DOHH2 (cell line): Measurements from ENCODE around the gene CKS1B.
A peak's percentile ranks its signal among the peaks of the same experiment; 100 is the strongest.
"Not testable (repeated sequence)": the region's sequence is repeated elsewhere in the genome, so short reads cannot be mapped to it uniquely, and the experiment has no call there.

Experiments used
- H3F3A ChIP-seq: fragments of 200-600 bp; sonication (generic), shearing (Covaris generic); 2 replicates; pipeline ENCODE4 v1.6.0; 2016; ENCODE audit warnings: antibody characterized with exemption, mild to moderate bottlenecking; ENCODE audit not compliant: control insufficient read depth, insufficient read depth
- H3K27ac ChIP-seq: fragments of 200-600 bp; sonication (generic); 2 replicates; pipeline ENCODE4 v1.5.1; 2014; ENCODE audit warnings: low read depth, mild to moderate bottlenecking, low read length, moderate library complexity
- H3K27me3 ChIP-seq: fragments of 200-600 bp; sonication (generic); 2 replicates; pipeline ENCODE4 v1.6.1; 2014; ENCODE audit warnings: mild to moderate bottlenecking, low read length, mixed read lengths; ENCODE audit not compliant: control insufficient read depth
- H3K36me3 ChIP-seq: fragments of 200-600 bp; sonication (generic); 2 replicates; pipeline ENCODE4 v1.6.1; 2014; ENCODE audit warnings: mild to moderate bottlenecking, low read length, moderate library complexity, mixed read lengths; ENCODE audit not compliant: control insufficient read depth
- H3K4me1 ChIP-seq: fragments of 200-600 bp; sonication (generic); 2 replicates; pipeline ENCODE4 v1.6.1; 2014; ENCODE audit warnings: mild to moderate bottlenecking, low read length, mixed read lengths; ENCODE audit not compliant: control insufficient read depth
- H3K4me2 ChIP-seq: fragments of 200-600 bp; sonication (generic); 2 replicates; pipeline ENCODE4 v1.6.0; 2014; ENCODE audit warnings: mild to moderate bottlenecking, low read length, moderate library complexity
- H3K4me3 ChIP-seq: fragments of 200-600 bp; sonication (generic); 2 replicates; pipeline ENCODE4 v1.5.1; 2014; ENCODE audit warnings: mild to moderate bottlenecking, low read length, mixed read lengths
- H3K79me2 ChIP-seq: fragments of 200-600 bp; sonication (generic); 2 replicates; pipeline ENCODE4 v1.6.1; 2014; ENCODE audit warnings: mild to moderate bottlenecking, low read length, mixed read lengths; ENCODE audit not compliant: control insufficient read depth
- H3K9me2 ChIP-seq: fragments of 200-600 bp; sonication (generic); replicated peaks from 2 replicates; pipeline ENCODE4 v1.6.1; 2014; ENCODE audit warnings: mild to moderate bottlenecking, low read length, mixed read lengths; ENCODE audit not compliant: control insufficient read depth
- H3K9me3 ChIP-seq: fragments of 200-600 bp; sonication (generic); 2 replicates; pipeline ENCODE4 v1.6.1; 2014; ENCODE audit warnings: antibody characterized with exemption, low read length, mixed read lengths; ENCODE audit not compliant: control insufficient read depth, insufficient read depth
- H4K20me1 ChIP-seq: fragments of 200-600 bp; sonication (generic); 2 replicates; pipeline ENCODE4 v1.6.0; 2014; ENCODE audit warnings: low read depth, mild to moderate bottlenecking, antibody characterized with exemption, low read length, moderate library complexity; ENCODE audit not compliant: control insufficient read depth, insufficient read depth
- CTCF ChIP-seq: fragments of 200-600 bp; sonication (generic); IDR thresholded peaks from one replicate; pipeline ENCODE4 v1.5.1; 2014; ENCODE audit warnings: antibody characterized with exemption, mild to moderate bottlenecking, low read depth, low read length; ENCODE audit not compliant: poor library complexity, severe bottlenecking
- EZH2phosphoT487 ChIP-seq: fragments of 200-600 bp; sonication (generic); IDR thresholded peaks from 2 replicates; pipeline ENCODE4 v1.6.1; 2017; ENCODE audit warnings: borderline replicate concordance, mild to moderate bottlenecking, antibody characterized with exemption, low read length, moderate library complexity, mixed read lengths

The CKS1B gene

GRCh38 chr1:154975409-154976059 is 1.1 kb downstream of the CKS1B start:
- H3K79me2 ChIP-seq = peaks cover 87% of the 10 kb centered on the region
- no peaks in the 10 kb centered on the region for H3K9me2 ChIP-seq
- H3F3A ChIP-seq = peaks cover 21% of the 10 kb centered on the region
- H3K4me2 ChIP-seq = peak overlapping the region; percentile 83
- TF ChIP-seq EZH2phosphoT487 (no peak), CTCF (no peak)
- H3K4me3 ChIP-seq = peak overlapping the region; percentile 95
- H3K27ac ChIP-seq = peak overlapping the region; percentile 82
- H4K20me1 ChIP-seq = peaks cover 14% of the 10 kb centered on the region; the same call in 1 of the 2 replicates
- H3K36me3 ChIP-seq = peaks cover 57% of the 10 kb centered on the region
- H3K4me1 ChIP-seq = peaks cover 50% of the 10 kb centered on the region
- no peaks in the 10 kb centered on the region for H3K27me3 ChIP-seq
- no peaks in the 10 kb centered on the region for H3K9me3 ChIP-seq

- H3K36me3 ChIP-seq = peaks cover 63% of the 10 kb centered on the region
- peaks cover 46% of the 10 kb centered on the region for H3K4me1 ChIP-seq
- not testable (repeated sequence) for H3K27me3 ChIP-seq, H3K9me3 ChIP-seq, H3K27ac ChIP-seq, H4K20me1 ChIP-seq, H3K4me3 ChIP-seq, H3K9me2 ChIP-seq
- H3K79me2 ChIP-seq = peaks cover 86% of the 10 kb centered on the region
- H3F3A ChIP-seq = peaks cover 24% of the 10 kb centered on the region
- peak overlapping the region; percentile 83; the same call in 1 of the 2 replicates for H3K4me2 ChIP-seq
Measured at GRCh38 chr1:154977762-154978161, 3.3 kb downstream of the CKS1B start.

- TF ChIP-seq CTCF = no peak
- no peak for TF ChIP-seq EZH2phosphoT487
- H3K4me1 ChIP-seq = peaks cover 42% of the 10 kb centered on the region
- no peaks in the 10 kb centered on the region for H3K9me2 ChIP-seq
- peaks cover 24% of the 10 kb centered on the region for H3F3A ChIP-seq
- no peaks in the 10 kb centered on the region for H3K9me3 ChIP-seq
- no peak overlapping the region for H3K4me3 ChIP-seq
- peaks cover 61% of the 10 kb centered on the region for H3K36me3 ChIP-seq
- peaks cover 83% of the 10 kb centered on the region for H3K79me2 ChIP-seq
- no peak overlapping the region for H3K27ac ChIP-seq
- no peak overlapping the region for H3K4me2 ChIP-seq
- peaks cover 7% of the 10 kb centered on the region; the same call in 1 of the 2 replicates for H4K20me1 ChIP-seq
- H3K27me3 ChIP-seq = no peaks in the 10 kb centered on the region
Measured at GRCh38 chr1:154978360-154978759, 3.9 kb downstream of the CKS1B start.

GRCh38 chr1:154982341-154982740 is 7.9 kb downstream of the CKS1B start:
- no peaks in the 10 kb centered on the region for H3K9me2 ChIP-seq
- peak overlapping the region; percentile 80 for H3K4me2 ChIP-seq
- TF ChIP-seq EZH2phosphoT487 = no peak
- H3K27me3 ChIP-seq = no peaks in the 10 kb centered on the region
- H3F3A ChIP-seq = peaks cover 20% of the 10 kb centered on the region
- peak overlapping the region; percentile 69 for H3K27ac ChIP-seq
- peaks cover 55% of the 10 kb centered on the region for H3K36me3 ChIP-seq
- no peaks in the 10 kb centered on the region for H3K9me3 ChIP-seq
- H3K4me3 ChIP-seq = peak overlapping the region; percentile 84
- peaks cover 85% of the 10 kb centered on the region for H3K79me2 ChIP-seq
- H3K4me1 ChIP-seq = peaks cover 35% of the 10 kb centered on the region
- no peaks in the 10 kb centered on the region for H4K20me1 ChIP-seq
